Activated naive CD4-positive, alpha-beta T cell treated with anti-CD3 and anti-CD28 coated beads, Interleukin-2, amount 50 U/mL, for 72 hours (primary cell): ENCODE data around the gene MAGEA9. TPM values are rescaled to one million over a fixed set of nuclear protein-coding genes. Genes with fewer than 3 reads are reported as not detected.
"Not testable (repeated sequence)": the region's sequence is repeated elsewhere in the genome, so short reads cannot be mapped to it uniquely, and the experiment has no call there.

Source experiments
- ATAC-seq, 2 donors: fragments of 150-1000 bp; cut with Tn5 transposase; 2 replicates each; pipeline ENCODE4 v1.10.0; 2021; ENCODE audit warnings: mild to moderate bottlenecking in 2 of 2, moderate library complexity in 2 of 2
- DNase-seq, 2 donors: peaks; one replicate each; pipeline ENCODE4 v3.0.0; 2021 to 2022; ENCODE audit warnings: low spot score in 2 of 2
- H3K27ac Mint-ChIP-seq, 2 donors: one replicate each; pipeline ENCODE4 v1.8.0; 2022; ENCODE audit warnings: mild to moderate bottlenecking in 2 of 2, mixed read lengths in 2 of 2
- H3K36me3 Mint-ChIP-seq, 2 donors: one replicate each; pipeline ENCODE4 v1.8.0; 2022; ENCODE audit warnings: mixed read lengths in 2 of 2
- H3K9me3 Mint-ChIP-seq, 2 donors: one replicate each; pipeline ENCODE4 v1.8.0; 2022; ENCODE audit warnings: mixed read lengths in 2 of 2
- total RNA-seq, 2 donors: library from RNA; stranded (reverse); gene quantifications; one replicate each; pipeline ENCODE4 v1.2.3, GENCODE V29; 2022

MAGEA9 gene
- total RNA-seq, 2 donors from 2014 or later = not detected

DNA sequence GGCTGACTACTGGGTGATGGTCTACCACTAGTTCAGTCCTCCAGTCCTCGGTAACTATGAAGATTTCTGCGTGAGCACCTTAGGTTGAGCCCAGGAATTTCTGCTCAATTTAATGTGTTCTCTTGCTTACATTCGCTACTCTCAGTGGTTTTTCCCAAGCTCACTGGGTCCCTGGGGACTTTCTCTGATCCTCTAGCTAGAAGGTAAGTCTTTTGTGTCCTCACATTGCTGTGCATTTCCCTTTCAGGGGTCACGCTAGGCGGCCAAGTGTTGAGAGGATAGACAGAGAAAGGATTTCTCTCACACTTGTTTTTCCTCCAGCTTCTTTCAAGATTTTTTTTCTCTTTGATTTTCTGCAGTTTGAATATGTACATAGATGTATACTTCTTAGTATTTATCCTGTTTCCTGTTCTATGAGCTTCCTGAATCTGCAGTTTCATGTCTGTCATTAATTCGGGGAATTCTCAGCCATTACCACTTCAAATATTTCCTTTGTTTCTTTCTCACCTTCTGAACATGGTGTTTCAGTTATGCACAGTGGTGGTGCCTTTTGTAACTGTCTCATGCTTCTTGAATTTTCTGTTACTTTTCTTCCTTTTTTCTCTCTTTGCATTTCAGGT is 17.5 kb downstream of the MAGEA9 start:
- DNase-seq = no peak
- Mint-ChIP-seq H3K27ac (no peak overlapping the region), H3K9me3 (peaks cover 0 to 3% of the 10 kb centered on the region in 2 donors), H3K36me3 (peaks cover 0 to 6% of the 10 kb centered on the region in 2 donors)
- ATAC-seq = no peak

DNA sequence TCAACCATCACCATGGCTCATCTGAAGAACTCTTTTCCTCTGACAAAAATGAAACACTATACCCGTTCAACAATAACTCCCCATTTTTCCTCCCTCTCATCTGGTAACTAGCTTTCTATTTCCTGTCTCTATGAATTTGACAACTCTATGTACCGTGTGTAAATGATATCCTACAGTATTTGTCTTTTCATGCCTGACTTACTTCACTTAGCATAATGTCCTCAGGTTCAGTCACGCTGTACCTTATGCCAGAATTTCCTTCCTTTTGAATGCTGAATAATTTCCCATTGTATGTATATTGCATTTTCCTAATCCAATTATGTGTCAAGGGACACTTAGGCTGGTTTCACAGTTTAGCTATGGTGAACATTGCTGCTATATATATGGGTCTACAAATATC is 18.2 kb downstream of the MAGEA9 start:
- peak overlapping the region in 1 of 2 donors; percentile 47 for H3K27ac Mint-ChIP-seq
- peaks cover 0 to 6% of the 10 kb centered on the region in 2 donors for H3K36me3 Mint-ChIP-seq
- DNase-seq = no peak
- no peak for ATAC-seq
- peaks cover 0 to 3% of the 10 kb centered on the region in 2 donors for H3K9me3 Mint-ChIP-seq

DNA sequence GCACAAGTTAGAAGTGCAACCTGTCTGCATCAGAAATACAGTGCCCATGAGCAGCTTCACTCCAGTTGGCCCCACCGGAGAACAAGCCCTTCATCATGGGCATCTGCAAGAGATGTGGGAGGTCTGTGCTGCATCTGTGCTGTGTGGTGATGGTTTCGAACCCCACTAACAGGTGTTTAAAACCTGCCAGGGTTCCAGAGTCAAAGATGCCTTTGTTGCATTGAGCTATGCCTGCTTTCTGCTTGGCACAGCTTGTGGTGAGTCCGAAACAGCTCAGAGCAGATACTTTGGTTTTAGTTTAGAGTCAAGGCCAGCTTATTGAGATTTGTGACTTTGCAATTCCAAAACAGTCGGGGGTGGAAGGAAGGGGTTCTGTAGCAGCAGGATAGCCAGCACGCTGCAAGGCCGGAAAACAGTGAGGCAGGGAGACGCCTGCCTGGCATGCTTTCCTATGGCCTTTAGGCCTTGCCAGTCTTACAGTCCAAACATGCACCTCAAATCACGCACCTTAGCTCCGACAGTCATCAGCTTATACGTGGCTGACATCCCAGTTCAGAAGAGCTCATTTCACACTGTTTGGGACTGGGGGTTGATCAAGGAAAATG is 21.8 kb downstream of the MAGEA9 start:
- no peaks in the 10 kb centered on the region for H3K9me3 Mint-ChIP-seq
- H3K36me3 Mint-ChIP-seq = no peaks in the 10 kb centered on the region
- no peak for DNase-seq
- no peak overlapping the region for H3K27ac Mint-ChIP-seq
- ATAC-seq = no peak

DNA sequence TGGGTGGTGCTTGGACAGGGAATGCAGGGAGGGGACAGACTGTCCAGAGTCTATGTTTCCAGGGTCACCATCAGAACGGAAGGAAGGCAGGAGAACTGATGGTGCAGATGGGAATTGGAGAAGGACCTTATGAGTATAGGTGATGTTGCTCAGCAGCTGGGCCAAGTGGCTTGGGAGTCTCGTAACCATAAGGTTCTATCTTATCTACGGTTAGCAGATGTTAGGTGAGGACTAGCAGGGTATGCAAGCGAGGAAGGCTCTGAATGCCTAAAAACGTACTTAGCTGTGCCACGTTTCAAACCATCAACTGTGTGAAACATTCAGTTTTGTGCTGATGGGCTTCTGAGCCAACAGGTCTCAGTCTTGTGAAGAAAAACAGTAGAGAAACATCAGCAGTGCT is 22.4 kb downstream of the MAGEA9 start:
- DNase-seq (no peak), ATAC-seq (no peak)
- Mint-ChIP-seq H3K27ac (no peak overlapping the region), H3K36me3 (no peaks in the 10 kb centered on the region), H3K9me3 (no peaks in the 10 kb centered on the region)

DNA sequence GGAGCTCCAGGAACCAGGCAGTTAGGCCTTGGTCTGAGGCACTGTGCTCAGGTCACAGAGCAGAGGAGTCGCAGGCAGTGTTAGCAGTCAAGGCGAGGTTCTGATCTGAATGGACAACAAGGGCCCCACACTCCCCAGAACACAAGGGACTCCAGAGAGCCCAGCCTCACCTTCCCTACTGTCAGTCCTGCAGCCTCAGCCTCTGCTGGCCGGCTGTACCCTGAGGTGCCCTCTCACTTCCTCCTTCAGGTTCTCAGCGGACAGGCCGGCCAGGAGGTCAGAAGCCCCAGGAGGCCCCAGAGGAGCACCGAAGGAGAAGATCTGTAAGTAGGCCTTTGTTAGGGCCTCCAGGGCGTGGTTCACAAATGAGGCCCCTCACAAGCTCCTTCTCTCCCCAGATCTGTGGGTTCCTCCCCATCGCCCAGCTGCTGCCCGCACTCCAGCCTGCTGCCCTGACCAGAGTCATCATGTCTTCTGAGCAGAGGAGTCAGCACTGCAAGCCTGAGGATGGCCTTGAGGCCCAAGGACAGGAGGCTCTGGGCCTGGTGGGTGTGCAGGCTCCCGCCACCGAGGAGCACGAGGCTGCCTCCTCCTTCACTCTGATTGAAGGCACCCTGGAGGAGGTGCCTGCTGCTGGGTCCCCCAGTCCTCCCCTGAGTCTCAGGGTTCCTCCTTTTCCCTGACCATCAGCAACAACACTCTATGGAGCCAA is 26.2 kb downstream of the MAGEA9 start:
- no peak overlapping the region for H3K27ac Mint-ChIP-seq
- no peaks in the 10 kb centered on the region for H3K36me3 Mint-ChIP-seq
- no peak for ATAC-seq
- DNase-seq = no peak
- no peaks in the 10 kb centered on the region for H3K9me3 Mint-ChIP-seq

DNA sequence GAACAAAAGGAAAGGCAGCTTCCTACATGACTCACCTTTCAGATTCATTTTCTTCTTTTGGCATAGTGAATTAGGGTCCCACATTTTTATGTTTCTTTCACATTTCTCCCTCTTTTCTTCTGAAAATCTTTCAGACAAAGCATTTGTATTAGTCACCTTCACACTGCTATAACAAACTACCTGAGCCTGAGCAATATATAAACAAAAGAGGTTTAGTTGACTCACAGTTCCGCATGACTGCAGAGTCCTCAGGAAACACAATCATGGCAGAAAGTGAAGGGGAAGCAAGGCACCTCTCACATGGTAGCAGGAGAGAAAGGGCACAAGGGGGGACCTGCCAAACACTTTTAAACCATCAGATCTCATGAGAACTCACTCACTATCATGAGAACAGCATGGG is 36.9 kb downstream of the MAGEA9 start:
- H3K36me3 Mint-ChIP-seq = no peaks in the 10 kb centered on the region
- no peaks in the 10 kb centered on the region for H3K9me3 Mint-ChIP-seq
- ATAC-seq (peak; percentile 58 to 78), DNase-seq (no peak)
- no peak overlapping the region for H3K27ac Mint-ChIP-seq

DNA sequence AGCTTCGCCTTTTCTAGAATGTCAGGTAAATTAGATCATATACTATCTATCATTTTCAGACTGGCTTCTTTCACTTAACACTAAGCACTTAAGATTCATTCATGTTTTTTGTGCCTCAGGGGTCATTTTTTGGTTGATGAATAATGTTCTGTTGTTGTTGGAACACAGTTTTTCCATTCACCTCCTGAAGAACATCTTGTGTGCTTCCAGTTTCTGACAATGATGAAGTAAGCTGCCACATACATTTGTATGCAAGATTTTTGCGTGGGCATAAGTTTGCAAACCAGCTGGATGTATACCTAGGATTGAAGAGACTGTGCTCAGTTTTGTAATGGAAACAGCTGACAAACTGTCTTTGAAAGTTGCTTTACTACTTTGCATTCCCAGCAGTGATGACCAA is 37.6 kb downstream of the MAGEA9 start:
- no peaks in the 10 kb centered on the region for H3K9me3 Mint-ChIP-seq
- no peaks in the 10 kb centered on the region for H3K36me3 Mint-ChIP-seq
- H3K27ac Mint-ChIP-seq = no peak overlapping the region
- ATAC-seq (no peak), DNase-seq (no peak)

DNA sequence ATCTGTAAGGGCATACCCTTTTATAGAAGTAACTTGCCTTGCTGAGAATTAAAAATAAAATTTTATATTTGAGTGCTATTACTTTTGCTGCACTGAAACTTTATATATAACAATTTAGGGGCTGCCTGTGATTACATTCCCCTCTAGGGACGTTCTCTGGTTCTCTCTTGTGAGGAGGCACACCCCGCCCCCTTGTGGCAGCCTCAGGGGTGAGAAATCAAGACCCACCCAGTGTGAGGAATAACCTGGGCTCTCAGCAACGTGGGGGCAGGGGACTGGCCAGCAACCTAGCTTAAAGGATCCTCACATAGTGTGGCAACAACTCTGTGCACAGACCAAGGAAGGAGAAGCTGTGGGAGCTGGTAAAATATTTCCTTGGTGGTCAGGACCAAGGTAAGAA is 43.7 kb downstream of the MAGEA9 start:
- H3K9me3 Mint-ChIP-seq = no peaks in the 10 kb centered on the region
- H3K27ac Mint-ChIP-seq = no peak overlapping the region
- H3K36me3 Mint-ChIP-seq = no peaks in the 10 kb centered on the region
- DNase-seq = peak in 1 of 2 donors; percentile 55
- ATAC-seq = no peak

DNA sequence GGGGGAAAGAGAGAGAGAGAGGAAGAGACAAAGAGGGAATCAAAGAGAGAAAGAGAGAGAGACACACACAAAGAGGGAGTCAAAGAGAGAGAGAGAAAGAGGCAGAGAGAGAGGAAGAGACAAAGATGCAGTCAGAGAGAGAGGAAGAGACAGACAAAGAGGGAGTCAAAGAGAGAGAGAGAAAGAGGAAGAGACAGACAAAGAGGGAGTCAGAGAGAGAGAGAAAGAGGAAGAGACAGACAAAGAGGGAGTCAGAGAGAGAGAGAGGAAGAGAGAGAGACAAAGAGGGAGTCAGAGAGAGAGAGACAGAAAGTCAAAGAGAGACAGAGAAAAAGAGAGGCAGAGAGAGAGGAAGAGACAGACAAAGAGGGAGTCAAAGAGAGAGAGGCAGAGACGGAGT is 45.5 kb downstream of the MAGEA9 start:
- DNase-seq (no peak), ATAC-seq (no peak)
- no peaks in the 10 kb centered on the region for H3K36me3 Mint-ChIP-seq
- H3K9me3 Mint-ChIP-seq = no peaks in the 10 kb centered on the region
- H3K27ac Mint-ChIP-seq = no peak overlapping the region

DNA sequence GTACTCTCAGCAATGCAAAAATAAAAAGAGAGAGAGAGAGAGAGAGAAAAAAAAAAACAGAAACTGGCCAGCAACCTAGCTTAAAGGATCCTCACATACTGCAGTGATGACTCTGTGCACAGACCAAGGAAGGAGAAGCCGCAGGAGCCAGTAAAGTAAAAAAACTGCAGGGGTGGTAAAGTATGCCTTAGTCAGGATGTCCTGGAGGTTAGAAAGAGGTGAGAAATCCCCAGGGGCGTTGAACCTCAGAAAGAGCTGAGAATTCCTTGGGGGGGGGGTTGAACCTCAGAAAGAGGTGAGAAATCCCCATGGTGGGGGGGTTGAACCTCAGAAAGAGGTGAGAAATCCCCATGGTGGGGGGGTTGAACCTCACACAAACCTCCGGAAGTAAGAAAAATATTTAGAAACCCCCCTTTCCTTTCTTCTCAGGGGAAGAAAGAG is 48.0 kb downstream of the MAGEA9 start:
- ATAC-seq = peak; percentile 78 to 95
- Mint-ChIP-seq H3K27ac (peak overlapping the region in 1 of 2 donors; percentile 83), H3K9me3 (no peaks in the 10 kb centered on the region), H3K36me3 (no peaks in the 10 kb centered on the region)
- DNase-seq = peak in 1 of 2 donors; percentile 62

DNA sequence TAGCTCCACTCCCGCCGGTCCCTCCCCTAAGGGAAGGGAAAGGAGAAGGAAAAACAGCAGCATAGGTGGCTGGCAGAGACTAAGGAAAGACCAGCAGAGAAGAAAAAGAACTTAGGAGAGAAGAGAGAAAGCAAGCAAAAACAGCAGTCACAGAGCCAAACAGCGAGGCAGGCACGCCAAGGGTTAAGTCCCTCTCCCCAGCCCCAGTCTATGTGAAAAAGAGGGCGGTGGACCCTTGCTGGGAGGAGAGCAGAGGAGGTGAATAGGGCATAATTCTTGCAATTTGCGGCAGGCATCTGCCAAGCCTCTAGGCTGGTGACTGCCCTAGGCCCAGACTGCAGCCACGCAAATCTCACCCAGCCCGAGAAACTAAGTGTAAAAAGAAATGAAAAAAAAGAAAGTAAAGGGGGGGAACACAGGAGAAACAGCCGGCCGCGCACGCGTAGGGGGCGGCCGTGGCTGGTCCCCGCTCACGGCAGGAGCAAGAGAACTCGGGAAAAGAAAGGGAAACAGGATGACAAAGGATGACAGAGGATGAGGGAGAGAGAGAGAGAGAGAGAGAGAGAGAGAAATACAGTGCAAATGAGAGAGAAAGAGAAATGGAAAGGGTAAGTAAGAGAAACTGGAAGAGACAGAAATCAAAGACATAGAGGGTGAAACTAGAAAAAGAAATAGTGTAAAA is 48.6 kb downstream of the MAGEA9 start:
- no peaks in the 10 kb centered on the region for H3K9me3 Mint-ChIP-seq
- H3K36me3 Mint-ChIP-seq = no peaks in the 10 kb centered on the region

DNA sequence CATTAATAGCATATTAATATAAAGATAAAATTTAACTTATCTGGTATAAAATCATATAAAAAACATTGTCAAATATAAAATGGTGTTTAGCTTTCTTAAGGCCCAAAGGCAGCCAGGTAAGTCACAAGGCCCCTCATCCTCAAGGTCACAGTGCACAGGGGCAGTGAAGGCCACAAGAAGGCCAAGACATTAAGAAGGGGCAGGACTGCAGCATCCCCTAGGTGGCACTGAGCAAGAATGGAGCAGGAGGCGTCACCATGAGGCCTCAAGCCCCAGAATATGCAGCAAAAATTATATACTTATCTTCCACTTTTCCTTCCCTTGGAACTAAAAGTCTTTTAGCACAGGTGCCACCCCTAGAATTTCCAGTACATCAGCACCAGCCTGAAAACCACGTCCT is 49.7 kb downstream of the MAGEA9 start:
- Mint-ChIP-seq H3K9me3 (no peaks in the 10 kb centered on the region), H3K27ac (no peak overlapping the region), H3K36me3 (no peaks in the 10 kb centered on the region)
- ATAC-seq (no peak), DNase-seq (no peak)

More for the DNA sequence above, 48.6 kb downstream of the MAGEA9 start:
- DNase-seq (peak in 1 of 2 donors; percentile 9), ATAC-seq (peak; percentile 68 to 79)
- H3K27ac Mint-ChIP-seq = peak overlapping the region; percentile 62 to 83

DNA sequence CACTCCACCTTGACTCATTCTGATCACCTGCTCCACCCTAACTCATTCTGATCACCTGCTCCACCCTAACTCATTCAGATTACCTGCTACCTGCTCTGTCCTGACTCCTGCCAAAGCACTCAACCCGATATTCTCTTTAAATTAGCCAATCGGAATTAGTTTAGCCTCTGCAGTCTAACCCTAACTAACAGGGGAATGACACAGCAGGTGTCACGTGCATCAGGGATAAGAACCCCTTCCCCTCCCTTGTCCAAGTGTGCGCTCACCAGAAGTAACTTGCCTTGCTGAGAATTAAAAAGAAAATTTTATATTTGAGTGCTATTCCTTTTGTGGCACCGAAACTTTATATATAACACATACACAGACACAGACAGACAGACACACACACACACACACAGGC is 55.0 kb downstream of the MAGEA9 start:
- not testable (repeated sequence) for H3K36me3 Mint-ChIP-seq, ATAC-seq, H3K27ac Mint-ChIP-seq, H3K9me3 Mint-ChIP-seq, DNase-seq

DNA sequence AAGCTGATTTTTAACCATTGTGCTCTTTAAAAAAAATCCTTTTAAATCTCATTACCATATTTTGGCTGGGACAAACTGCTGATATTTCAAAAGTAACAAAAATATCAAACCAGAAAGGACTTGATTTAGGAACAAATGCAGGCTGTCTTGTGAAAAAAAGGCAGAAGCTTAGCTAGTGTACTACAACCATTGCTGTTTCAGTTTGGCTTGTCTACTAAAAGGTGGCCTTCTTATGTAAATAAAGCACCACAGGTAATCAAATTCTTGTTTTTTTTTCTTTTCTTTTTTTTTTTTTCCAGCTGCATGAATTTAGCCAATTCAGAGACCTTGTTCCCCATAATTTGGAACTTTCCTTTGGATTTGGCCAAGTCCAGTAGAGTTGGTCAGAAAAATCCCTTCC is 55.4 kb downstream of the MAGEA9 start:
- Mint-ChIP-seq H3K36me3 (no peaks in the 10 kb centered on the region), H3K9me3 (no peaks in the 10 kb centered on the region), H3K27ac (no peak overlapping the region)
- no peak for ATAC-seq
- DNase-seq = no peak
